ENCODE data around the gene RASSF3. TPM values are rescaled to one million over a fixed set of nuclear protein-coding genes. Genes with fewer than 3 reads are reported as not detected.

The RASSF3 gene
- total RNA-seq, 1 donor from 2014 or later, result 96.5 TPM

DNA sequence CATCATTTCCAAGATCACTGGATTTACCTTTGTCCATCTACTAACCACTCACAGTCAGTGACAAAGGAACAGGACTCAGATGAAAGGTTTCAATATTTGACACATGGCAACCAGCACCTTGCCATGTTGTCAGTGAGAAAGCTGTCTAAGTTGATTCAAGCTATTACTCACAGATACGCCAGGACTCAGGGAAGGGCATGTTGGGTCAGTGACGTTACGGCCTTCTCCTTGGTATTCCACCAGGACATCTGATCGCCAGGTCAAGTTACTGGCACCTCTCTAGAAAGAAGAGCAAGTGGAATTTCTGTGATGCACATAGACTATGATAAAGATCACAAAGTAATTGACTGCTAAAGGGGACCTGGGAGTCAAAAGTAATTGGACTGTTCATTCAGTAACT is 112.5 kb downstream of the RASSF3 start:
- no peak overlapping the region for H3K27ac ChIP-seq
- no peaks in the 10 kb centered on the region for H3K4me1 ChIP-seq
- TF ChIP-seq, protein P1, sequence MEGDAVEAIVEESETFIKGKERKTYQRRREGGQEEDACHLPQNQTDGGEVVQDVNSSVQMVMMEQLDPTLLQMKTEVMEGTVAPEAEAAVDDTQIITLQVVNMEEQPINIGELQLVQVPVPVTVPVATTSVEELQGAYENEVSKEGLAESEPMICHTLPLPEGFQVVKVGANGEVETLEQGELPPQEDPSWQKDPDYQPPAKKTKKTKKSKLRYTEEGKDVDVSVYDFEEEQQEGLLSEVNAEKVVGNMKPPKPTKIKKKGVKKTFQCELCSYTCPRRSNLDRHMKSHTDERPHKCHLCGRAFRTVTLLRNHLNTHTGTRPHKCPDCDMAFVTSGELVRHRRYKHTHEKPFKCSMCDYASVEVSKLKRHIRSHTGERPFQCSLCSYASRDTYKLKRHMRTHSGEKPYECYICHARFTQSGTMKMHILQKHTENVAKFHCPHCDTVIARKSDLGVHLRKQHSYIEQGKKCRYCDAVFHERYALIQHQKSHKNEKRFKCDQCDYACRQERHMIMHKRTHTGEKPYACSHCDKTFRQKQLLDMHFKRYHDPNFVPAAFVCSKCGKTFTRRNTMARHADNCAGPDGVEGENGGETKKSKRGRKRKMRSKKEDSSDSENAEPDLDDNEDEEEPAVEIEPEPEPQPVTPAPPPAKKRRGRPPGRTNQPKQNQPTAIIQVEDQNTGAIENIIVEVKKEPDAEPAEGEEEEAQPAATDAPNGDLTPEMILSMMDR (IDR thresholded peaks at IDR 0.05), result no peak
- H3K36me3 ChIP-seq, result peaks cover 82% of the 10 kb centered on the region
- DNase-seq, result no peak
- no peaks in the 10 kb centered on the region for H3K27me3 ChIP-seq
- H3K9me3 ChIP-seq, result no peaks in the 10 kb centered on the region
- ATAC-seq, result no peak
- intact Hi-C loops (cut with DNase I), result no loop called here
- H3K4me3 ChIP-seq, result no peak overlapping the region

DNA sequence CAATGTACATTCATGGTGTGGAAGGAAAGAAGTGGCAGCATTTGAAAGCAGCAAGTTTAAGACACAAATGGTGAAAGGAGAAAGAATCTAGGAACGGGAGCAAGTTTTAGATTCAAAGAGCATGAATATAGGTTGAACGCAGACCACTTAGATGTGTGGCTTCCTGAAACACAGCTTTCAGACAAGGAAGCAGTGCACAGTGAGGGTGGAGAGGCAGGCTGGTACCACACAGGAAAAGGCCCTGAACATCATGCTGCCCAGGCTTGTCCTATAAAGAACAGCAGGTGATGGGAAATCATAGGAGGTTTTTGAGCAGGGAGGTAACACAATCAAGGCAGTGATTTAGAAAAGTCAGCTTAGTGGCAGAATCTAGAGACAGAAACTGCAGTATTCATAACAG is 113.3 kb downstream of the RASSF3 start:
- Histone ChIP-seq H3K27me3 (no peaks in the 10 kb centered on the region), H3K4me3 (no peak overlapping the region), H3K36me3 (peaks cover 88% of the 10 kb centered on the region), H3K4me1 (no peaks in the 10 kb centered on the region), H3K27ac (no peak overlapping the region), H3K9me3 (no peaks in the 10 kb centered on the region)
- ATAC-seq, result no peak
- intact Hi-C loops (cut with DNase I), result no loop called here
- TF ChIP-seq, protein P1 (IDR thresholded peaks at IDR 0.05), result no peak
- no peak for DNase-seq

DNA sequence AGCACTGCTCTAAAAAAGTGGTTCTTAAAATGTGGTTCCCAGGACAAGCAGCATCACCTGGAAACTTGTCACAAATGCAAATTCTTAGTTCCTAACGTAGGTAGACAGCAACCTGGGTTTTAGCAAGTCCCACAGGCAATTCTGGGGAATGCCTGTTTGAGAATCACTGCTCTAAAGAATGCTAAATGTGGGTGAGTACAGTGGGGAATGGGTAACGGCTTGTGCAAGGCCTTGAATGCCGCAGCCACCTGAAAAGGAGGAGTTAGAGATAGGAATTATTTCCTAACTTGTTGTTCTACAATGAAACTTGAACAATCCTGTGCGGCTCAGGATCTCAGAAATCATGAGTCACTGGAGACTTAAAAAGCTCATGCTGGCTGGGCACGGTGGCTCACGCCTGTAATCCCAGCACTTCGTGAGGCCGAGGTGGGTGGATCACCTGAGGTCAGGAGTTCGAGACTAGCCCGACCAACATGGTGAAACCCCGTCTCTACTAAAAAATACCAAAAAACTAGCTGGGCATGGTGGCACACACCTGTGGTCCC is 114.0 kb downstream of the RASSF3 start:
- no peak for DNase-seq
- Histone ChIP-seq H3K9me3 (no peaks in the 10 kb centered on the region), H3K27ac (no peak overlapping the region), H3K27me3 (no peaks in the 10 kb centered on the region), H3K36me3 (peaks cover 85% of the 10 kb centered on the region), H3K4me1 (no peaks in the 10 kb centered on the region), H3K4me3 (no peak overlapping the region)
- intact Hi-C loops (cut with DNase I), result no loop called here
- no peak for ATAC-seq
- TF ChIP-seq, protein P1 (IDR thresholded peaks at IDR 0.05), result no peak

DNA sequence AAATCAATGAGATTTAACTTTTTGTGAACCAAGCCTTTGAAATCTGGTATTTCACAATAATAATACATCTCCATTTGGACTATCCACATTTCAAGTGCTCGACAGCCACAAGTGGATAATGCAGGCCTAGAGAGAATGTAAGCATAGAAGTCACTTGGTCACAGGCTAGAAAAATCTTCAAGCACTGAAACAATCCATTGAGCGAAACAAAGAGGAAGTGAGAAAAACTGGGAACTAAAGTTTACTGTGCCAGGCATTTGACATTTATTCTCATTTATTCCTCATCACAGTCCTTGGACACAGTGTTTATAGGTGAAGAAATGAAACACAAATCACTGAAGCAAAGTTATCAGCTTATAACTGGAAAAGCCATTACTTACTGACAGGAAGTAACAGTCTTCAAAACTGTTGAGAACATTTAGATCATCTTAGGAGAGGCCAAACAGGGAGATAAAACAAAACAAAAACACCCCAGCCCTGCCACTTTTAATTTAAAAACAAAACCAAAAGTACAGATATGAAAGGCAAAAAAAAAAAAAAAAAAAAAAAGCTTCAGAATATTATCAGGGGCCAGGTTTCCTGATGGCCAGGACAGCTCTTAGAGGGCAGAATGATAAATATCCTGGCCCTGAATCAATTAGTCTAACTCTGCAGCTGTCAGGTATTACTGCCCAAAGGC is 119.8 kb downstream of the RASSF3 start:
- Histone ChIP-seq H3K27me3 (no peaks in the 10 kb centered on the region), H3K36me3 (peaks cover 66% of the 10 kb centered on the region), H3K27ac (peak overlapping the region; percentile 55), H3K4me1 (peaks cover 9% of the 10 kb centered on the region), H3K4me3 (no peak overlapping the region), H3K9me3 (no peaks in the 10 kb centered on the region)
- intact Hi-C loops (cut with DNase I), result no loop called here
- no peak for DNase-seq
- peak; percentile 50 for ATAC-seq
- TF ChIP-seq, protein P1 (IDR thresholded peaks at IDR 0.05), result no peak

DNA sequence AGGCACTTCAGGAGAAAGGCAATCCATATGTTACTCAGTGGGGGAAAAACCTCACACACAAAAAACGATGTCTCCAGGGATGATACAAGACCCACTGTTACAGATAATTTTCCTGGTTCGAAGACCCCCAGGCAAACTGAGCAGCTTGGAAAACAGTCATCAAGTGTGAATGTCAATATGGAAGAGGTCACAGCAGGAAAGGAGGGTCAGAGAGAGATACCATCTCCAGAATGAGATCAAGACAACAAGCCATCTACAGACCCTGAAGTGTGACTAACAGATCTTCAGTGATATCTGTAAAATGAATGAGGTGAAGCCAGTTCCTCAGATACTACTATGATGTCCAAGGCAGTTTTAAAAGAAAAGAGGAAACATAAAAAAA is 120.3 kb downstream of the RASSF3 start:
- H3K36me3 ChIP-seq, result peaks cover 68% of the 10 kb centered on the region
- no peak for ATAC-seq

More for the DNA sequence above, 120.3 kb downstream of the RASSF3 start:
- no peaks in the 10 kb centered on the region for H3K27me3 ChIP-seq
- no peak overlapping the region for H3K4me3 ChIP-seq
- TF ChIP-seq, protein P1 (IDR thresholded peaks at IDR 0.05), result no peak
- H3K4me1 ChIP-seq, result peaks cover 9% of the 10 kb centered on the region
- intact Hi-C loops (cut with DNase I), result no loop called here
- no peaks in the 10 kb centered on the region for H3K9me3 ChIP-seq
- H3K27ac ChIP-seq, result peak overlapping the region; percentile 55
- DNase-seq, result no peak

Measured in upper lobe of right lung (tissue), 1 donor.